NCI-H345 treated with DMSO at 0.1 percent for 48 hours (cell line): Measurements from ENCODE around the gene MKNK2.
"Not testable (repeated sequence)": the region's sequence is repeated elsewhere in the genome, so short reads cannot be mapped to it uniquely, and the experiment has no call there.

ENCODE experiments used
- DNase-seq: peaks from one replicate; lab custom pipeline; 2025; ENCODE audit not compliant: unreplicated experiment; lab: John Stamatoyannopoulos, UW

Gene MKNK2

DNA sequence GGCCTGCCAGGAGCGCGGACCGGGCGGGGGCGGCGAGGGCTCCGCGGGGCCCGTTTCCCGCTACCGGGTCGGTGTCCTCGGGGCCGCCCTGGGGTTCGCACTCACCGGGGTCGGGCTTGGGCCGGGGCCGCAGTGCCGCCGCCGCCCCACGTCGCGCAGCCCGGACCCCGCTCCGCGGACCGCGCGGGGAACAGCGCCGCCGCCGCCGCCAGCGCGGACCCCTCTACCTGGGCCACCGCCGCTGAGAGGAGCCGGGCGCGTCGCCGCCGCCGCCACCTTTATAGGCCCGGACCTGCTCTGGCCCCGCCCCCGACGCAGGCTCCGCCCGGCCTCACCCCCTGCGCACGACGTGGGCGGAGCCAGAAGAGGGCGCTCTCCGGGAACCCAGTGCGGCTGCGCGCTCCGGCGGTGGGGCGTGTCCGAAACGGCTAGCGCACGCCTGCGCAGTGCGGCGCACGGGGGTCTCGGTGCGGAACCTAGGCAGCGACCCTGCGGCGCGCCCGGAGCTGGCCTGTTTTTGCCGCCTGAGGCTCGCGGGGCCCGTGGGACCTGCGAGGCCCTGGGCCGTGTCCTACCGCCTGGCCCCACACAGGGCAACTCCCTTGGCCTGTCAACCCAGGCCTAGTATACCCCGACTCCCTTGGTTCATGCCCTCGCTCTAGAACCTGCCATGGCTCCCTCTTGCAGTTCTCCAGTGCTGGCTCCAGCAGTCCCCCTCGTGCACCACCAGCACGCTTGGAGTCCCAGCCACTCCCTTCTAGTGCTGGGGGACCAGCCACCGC is at the start of gene MKNK2:
Gene MKNK2 (minus strand): TSS at position 254 of the 782 bp plus-strand sequence. CDS start 393 bp downstream, outside the sequence.
- DNase-seq = peak; percentile 71

DNA sequence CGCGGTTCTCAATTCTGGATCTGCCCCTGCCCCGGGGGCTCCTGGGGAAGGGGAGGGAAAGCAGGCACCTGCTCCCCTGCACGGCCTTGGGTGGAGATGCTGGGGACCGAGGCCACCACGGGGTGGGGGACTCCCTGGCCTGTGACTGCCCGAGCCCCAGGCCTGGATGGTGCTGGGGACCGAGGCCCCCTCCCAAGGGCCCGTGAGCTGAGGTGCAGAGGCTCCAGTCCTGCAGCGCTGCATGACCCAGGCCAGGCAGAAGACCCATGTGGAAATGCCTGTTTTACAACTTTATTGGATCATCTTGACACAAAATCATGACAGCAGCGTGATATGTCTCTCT is 49.6 kb upstream of the MKNK2 start:
- no peak for DNase-seq

GRCh38 chr19:2099937-2100718 is 49.1 kb upstream of the MKNK2 start:
- DNase-seq = no peak

DNA sequence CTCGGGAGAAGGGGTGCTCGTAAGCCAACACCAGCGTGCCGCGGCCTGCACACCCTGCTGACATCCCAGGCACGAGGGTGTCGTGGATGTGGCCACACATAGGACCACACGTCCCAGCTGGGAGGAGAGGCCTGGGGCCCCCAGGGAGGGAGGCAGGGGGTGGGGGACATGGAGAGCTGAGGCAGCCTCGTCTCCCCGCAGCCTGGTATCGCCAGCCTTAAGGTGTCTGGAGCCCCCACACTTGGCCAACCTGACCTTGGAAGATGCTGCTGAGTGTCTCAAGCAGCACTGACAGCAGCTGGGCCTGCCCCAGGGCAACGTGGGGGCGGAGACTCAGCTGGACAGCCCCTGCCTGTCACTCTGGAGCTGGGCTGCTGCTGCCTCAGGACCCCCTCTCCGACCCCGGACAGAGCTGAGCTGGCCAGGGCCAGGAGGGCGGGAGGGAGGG is 48.0 kb upstream of the MKNK2 start:
- DNase-seq = no peak

DNA sequence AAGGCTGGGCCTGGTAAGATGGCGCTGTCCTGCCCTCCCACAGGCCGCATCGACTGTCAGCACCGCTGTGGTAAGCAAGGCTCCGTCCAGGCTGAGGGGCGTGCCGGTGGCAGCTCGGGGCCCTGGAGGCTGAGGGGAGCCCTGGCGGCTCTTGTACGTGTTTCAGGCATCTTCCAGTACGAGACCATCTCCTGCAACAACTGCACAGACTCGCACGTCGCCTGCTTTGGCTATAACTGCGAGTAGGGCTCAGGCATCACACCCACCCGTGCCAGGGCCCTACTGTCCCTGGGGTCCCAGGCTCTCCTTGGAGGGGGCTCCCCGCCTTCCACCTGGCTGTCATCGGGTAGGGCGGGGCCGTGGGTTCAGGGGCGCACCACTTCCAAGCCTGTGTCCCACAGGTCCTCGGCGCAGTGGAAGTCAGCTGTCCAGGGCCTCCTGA is 46.9 kb upstream of the MKNK2 start:
- DNase-seq = no peak

DNA sequence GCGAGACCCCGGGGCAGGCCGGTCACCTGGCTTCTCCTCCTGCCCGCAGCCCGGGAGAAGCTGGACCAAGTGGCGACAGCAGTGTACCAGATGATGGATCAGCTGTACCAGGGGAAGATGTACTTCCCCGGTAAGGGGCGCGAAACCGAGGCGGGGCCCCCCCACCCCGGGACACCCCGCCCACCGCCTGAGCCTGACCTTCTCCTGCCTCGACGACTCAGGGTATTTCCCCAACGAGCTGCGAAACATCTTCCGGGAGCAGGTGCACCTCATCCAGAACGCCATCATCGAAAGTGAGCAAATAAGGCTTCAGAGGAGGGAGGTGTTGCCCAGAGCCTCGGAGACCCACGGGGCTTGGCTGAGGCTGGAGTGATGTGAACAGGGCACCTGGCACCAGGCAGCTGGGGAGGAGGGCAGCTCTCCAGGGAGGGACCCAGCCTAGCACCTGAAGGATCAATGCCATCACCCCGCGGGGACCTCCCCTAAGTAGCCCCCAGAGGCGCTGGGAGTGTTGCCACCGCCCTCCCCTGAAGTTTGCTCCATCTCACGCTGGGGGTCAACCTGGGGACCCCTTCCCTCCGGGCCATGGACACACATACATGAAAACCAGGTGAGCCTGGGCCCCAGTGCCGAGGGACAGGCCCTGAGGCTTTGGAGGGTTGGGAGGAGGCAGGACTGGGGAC is 46.3 kb upstream of the MKNK2 start:
- peak; percentile 11 for DNase-seq

GRCh38 chr19:2096480-2097202 is 45.6 kb upstream of the MKNK2 start, which contains the start of gene IZUMO4:
Gene IZUMO4, plus strand, starts transcription at chr19:2096915. Its CDS starts 31 bp downstream, at chr19:2096946.
- DNase-seq = peak; percentile 99

- DNase-seq = peak; percentile 86
Measured at GRCh38 chr19:2096034-2096479, 45.0 kb upstream of the MKNK2 start, which contains the start of gene MOB3A. Gene MOB3A, minus strand, starts transcription at chr19:2096326. Its CDS starts 17,766 bp downstream, at chr19:2078560.

GRCh38 chr19:2091926-2092525 is 41.0 kb upstream of the MKNK2 start:
- DNase-seq = not testable (repeated sequence)

DNA sequence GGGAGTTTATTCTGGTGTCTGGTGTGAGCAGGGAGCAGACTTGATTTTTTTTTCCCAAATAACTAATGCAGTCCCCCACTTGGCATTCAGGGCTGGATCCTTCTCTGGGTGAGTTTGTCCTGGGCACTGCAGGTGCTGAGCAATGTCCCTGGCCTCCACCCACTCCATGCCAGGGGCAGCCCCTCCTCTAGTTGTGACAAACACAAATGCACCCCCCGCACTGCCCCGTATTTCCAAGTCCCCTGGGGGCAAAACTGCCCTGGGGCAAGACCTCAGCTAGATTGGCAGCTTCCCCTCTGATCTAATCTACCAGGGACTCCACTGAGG is 38.6 kb upstream of the MKNK2 start:
- no peak for DNase-seq

DNA sequence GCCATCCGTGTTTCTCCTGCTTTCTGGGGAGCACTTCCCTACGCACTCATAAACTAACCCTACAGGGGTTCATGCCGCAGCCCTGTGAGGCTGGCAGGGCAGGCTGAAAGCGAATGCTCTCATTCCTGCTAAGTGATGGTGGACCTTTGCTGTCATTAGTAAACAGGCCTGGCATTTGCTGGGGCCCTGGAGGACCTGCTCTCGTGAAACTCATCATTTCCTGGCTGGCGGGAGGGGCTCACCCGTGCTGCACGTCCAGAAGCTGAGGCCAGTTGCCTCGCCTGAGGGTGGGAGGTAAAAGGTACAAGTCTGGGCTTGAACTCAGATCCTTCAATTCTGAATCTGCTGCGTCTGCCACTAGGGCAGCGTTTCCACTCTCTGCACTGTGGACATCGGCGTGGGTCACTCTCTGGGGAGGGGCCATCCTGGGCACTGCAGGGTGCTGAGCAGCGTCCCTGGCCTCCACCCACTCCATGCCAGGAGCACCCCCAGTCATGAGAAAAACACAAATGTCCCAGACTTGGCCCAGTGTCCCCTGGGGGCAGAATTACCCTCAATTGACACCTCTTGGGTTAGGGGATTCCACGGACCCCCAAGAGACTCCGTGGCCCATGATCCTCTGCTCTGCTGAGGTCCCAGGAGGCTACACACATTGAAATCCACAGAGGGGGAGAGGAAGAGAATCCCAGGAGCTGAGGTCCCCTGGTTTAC is 38.1 kb upstream of the MKNK2 start:
- no peak for DNase-seq

GRCh38 chr19:2087621-2088100 is 36.6 kb upstream of the MKNK2 start:
- no peak for DNase-seq

- DNase-seq = not testable (repeated sequence)
Measured at GRCh38 chr19:2086695-2087620, 35.9 kb upstream of the MKNK2 start.

GRCh38 chr19:2084993-2085720 is 34.1 kb upstream of the MKNK2 start:
- DNase-seq = no peak

GRCh38 chr19:2083174-2083854 is 32.3 kb upstream of the MKNK2 start:
- peak; percentile 6 for DNase-seq

GRCh38 chr19:2081873-2082810 is 31.1 kb upstream of the MKNK2 start:
- DNase-seq = no peak
